Stimulated activated CD8-positive, alpha-beta memory T cell treated with anti-CD3 and anti-CD28 coated beads, Interleukin-7, amount 100 ng/mL, for 1 hour (primary cell): ENCODE measurements around the gene HEPHL1.

Experiments
- DNase-seq, 2 donors: peaks; one replicate each; pipeline ENCODE4 v3.0.0-alpha.2; 2020; ENCODE audit warnings: low read depth in 2 of 2

The HEPHL1 gene

DNA sequence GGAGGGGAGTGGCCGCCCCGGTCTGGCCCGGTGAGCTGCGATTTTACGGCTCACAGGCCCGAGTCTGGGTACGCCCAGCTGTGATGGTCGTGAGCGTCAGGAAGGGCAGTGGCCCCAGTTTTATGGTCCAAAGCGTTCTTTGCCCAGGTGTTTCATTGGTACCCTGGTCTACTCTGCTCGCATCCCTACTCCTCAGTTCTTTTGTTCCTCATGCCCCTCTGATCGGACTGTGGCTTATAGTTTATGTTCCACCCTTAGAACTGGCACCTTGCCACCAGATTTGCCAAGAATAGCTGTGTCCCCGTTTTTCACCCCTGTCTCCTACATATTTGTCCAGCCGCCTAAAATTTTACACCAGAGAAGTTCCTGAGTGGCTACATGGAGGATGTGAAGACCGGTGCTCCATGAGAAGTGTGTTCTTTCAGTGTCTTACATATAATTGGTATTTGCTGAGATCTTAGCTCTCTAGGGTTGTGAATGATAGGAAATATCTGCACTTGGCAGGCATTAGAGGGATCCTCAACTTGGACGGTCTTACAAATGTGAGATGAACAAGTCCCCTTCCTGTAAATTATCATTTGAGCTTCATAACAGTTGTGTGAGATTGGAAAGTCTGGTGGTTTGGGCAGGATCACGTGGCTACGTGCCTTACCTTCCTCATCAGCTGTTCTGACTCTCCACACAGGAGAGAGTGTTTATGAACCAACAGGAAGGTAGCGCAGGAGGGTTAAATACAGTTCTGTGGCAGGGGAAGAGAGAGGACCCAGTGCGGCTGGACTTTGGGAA is 108.6 kb downstream of the HEPHL1 start:
- DNase-seq = no peak

GRCh38 chr11:94130298-94131046 is 109.3 kb downstream of the HEPHL1 start:
- DNase-seq = no peak

DNA sequence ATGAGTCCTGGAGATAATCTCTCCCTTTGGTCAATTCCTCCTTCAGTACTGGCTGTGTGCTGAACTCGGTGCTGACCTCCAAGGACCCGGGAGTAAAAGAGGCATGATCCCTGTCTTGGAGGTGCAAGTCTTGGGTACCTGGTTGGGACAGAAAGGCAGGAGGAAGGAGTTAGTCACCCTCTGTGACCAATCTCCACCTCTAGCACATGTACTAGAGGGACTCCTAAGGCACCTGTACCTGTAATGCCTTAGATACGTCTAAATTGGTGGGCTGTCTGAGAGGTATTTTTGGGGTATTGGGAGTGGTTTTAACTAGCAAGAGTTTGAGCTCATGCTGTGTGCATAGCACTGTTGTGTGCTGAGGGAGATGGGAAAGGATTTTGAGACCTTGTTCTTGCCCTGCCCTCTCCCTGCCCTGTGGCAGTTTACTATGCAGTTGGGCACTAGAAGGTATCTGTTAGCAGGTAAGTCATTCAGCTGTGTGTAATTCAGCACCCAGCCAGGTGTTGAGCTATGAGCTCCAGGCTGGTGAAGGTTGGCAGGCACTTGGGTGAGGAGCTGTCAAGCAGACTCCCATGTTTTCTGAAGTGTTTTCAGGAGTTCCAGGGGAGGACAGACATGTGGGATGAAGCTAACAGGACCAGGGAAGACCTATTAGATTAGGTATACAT is 110.0 kb downstream of the HEPHL1 start:
- no peak for DNase-seq

DNA sequence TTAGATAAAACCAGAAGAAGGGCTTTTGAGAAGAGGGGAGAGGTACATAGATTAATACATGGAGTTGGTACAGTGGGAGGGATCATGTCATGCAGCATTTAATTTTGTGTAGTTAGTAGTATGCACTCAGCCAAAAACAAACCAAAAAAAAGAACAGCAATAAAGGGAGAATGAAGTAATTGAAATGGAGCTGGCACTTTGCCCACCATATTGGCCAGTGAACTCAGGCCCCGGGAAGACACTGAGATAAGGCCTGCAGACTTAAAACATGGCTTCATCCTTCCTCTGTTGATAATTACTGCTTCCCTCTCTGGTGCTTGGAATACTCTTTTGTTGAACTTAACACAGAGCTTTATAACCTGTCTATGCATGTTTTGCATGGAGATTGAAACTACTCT is 110.6 kb downstream of the HEPHL1 start:
- no peak for DNase-seq

DNA sequence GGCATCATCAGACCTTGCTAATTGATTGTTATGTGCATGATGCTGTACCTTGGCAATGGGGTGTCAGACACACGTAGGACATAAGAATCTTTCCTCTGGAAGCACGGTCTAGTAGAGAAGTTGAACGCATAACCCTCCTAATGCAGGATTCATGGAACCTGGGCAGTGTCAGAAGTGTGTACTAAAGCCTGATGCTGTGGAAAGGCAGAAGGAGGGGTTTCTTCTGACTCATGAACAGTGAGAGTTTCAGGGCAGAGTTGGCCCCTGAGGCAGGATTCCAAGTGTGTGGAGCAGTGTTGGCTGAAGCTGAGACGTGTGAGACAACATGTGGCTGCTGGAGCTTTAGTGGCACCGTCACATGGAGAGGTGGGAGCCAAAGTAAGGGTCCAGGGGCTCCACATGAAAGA is 111.0 kb downstream of the HEPHL1 start:
- DNase-seq = no peak

DNA sequence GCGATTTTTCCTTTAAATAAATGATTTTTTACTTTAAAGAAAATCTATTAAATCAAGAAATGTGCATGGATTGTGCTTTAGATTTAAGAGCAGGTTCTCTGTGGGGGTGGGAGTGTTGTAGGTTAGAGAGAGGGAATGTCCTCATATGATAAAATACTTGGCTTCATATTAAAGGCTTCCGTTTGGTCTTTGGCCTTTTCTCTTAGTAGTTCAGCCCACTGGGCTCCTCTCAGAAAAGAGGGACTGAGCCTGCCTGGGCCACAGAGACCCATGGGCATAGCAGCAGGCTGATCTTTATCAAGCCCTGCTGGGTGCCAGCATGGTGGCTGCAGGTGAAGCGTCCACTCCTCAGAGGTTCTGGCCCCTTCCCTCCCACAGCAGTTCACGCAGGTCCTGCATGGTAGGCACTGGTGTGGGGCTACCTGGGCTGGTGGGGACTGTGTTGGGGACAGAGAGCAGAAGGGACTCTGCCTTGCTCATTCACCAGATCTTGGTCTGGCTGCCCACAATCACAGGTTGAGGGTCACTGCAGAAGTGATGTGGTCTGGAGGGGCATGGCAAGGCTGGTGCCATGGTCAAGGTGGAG is 111.8 kb downstream of the HEPHL1 start:
- DNase-seq = no peak

GRCh38 chr11:94133752-94134151 is 112.6 kb downstream of the HEPHL1 start:
- no peak for DNase-seq

DNA sequence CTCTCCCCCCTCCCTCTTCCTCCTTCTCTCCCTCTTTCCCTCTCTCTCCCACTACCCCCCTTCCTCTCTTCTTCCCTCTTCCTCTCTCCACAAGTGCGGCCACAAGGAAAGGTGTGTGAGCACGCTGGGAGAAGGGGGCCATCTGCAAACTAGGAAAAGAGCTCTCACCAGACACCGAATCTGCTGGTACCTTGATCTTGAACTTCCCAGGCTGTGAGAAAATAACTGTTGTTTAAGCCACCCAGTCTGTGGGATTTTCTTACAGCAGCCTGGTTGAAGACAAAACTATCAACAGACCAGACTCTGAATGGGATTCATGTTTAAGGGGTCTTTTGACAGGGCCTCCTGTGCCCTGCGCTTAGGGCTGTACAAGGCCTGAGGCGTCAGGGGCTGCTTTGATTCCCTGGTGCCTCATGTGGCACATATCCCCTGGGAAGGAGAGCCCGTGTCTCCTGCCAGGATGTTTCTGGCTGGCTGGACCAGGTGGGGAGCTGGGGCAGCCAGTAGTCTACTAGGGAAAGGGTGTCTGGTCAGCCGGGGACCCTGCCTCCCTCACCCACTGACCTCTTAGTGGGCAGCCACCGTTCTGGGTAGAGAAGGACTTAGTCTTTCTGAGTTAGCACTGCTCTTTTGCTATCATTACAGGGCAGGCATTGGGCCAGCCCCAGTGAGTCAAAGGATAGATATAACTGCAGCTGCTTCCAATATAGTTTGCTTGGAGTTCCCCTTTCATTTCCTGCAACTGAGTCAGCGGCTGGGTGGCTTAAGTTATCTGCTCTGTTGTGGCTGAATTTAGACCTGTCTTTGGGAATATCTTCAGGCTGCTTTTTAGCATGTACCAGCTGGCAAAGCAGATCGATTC is 113.7 kb downstream of the HEPHL1 start:
- DNase-seq = no peak

DNA sequence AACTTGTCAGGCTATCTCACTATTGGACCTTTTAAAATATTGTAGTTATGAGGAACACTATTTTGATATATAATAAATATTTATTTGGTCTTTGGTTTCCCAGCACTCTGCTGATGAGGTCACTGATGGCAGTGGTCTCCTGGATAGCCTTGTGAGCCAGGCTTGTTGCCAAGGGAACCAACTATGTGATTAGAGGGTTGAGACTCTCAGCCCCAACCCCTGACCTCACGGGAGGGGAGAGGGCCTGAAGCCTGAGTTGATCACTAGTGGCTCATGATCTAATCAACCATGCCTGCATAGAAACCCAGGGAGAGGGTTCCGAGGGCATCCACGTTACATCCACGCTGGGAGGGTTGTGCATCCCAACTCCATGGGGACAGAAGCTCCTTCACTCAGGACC is 118.3 kb downstream of the HEPHL1 start:
- DNase-seq = no peak

GRCh38 chr11:94140154-94140655 is 119.1 kb downstream of the HEPHL1 start:
- no peak for DNase-seq

GRCh38 chr11:94141511-94142307 is 120.6 kb downstream of the HEPHL1 start:
- no peak for DNase-seq

- no peak for DNase-seq
Observed at GRCh38 chr11:94142308-94143281, 121.4 kb downstream of the HEPHL1 start.

GRCh38 chr11:94144216-94144615 is 123.1 kb downstream of the HEPHL1 start:
- no peak for DNase-seq

- DNase-seq = no peak
Observed at GRCh38 chr11:94144664-94145063, 123.5 kb downstream of the HEPHL1 start.

- no peak for DNase-seq
Observed at GRCh38 chr11:94145431-94145830, 124.3 kb downstream of the HEPHL1 start.

- DNase-seq = no peak
Observed at GRCh38 chr11:94145916-94146315, 124.8 kb downstream of the HEPHL1 start.

DNA sequence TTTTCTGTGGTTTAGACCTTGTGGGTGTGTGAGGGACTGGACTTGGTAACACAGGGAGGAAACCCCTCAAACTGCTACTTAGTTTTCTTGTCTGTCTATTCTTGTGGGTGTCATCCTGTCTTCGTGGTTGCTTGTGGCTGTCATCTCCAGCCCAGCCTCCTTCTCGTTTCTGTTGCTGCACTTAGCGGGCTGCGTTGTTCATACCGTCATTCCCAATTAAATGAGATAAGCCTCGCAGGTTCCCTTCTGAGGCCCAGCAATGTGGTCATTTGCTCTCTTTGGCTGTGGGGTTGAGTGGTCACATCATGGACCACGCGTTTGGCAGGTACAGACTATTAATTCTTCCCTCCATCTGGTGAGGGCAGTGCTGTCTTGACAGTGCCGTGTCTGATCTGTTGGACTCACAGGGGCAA is 126.3 kb downstream of the HEPHL1 start:
- DNase-seq = no peak

- no peak for DNase-seq
Observed at GRCh38 chr11:94148189-94148588, 127.0 kb downstream of the HEPHL1 start.

GRCh38 chr11:94149431-94150017 is 128.4 kb downstream of the HEPHL1 start:
- no peak for DNase-seq
